Measurements from ENCODE around the gene KDM6A.
"Not testable (repeated sequence)": the region's sequence is repeated elsewhere in the genome, so short reads cannot be mapped to it uniquely, and the experiment has no call there.

Gene KDM6A

GRCh38 chrX:44931441-44931973 lies 58.5 kb downstream of the KDM6A start:
- no peak for DNase-seq (ENCODE audit: low read depth)

GRCh38 chrX:44935172-44935571 lies 62.2 kb downstream of the KDM6A start:
- DNase-seq (ENCODE audit: low read depth): no peak

GRCh38 chrX:44935640-44936039 lies 62.7 kb downstream of the KDM6A start:
- DNase-seq (ENCODE audit: low read depth): no peak

- no peak for DNase-seq (ENCODE audit: low read depth)
Observed at GRCh38 chrX:44937606-44938005, 64.6 kb downstream of the KDM6A start.

- no peak for DNase-seq (ENCODE audit: low read depth)
Observed at GRCh38 chrX:44938111-44938510, 65.1 kb downstream of the KDM6A start.

GRCh38 chrX:44940541-44940940 lies 67.6 kb downstream of the KDM6A start:
- DNase-seq (ENCODE audit: low read depth): not testable (repeated sequence)

GRCh38 chrX:44943007-44943406 lies 70.0 kb downstream of the KDM6A start:
- DNase-seq (ENCODE audit: low read depth): no peak

GRCh38 chrX:44944894-44945293 lies 71.9 kb downstream of the KDM6A start:
- no peak for DNase-seq (ENCODE audit: low read depth)

GRCh38 chrX:44945736-44946135 lies 72.7 kb downstream of the KDM6A start:
- DNase-seq (ENCODE audit: low read depth): no peak

GRCh38 chrX:44946771-44947170 lies 73.8 kb downstream of the KDM6A start:
- no peak for DNase-seq (ENCODE audit: low read depth)

- DNase-seq (ENCODE audit: low read depth): no peak
Observed at GRCh38 chrX:44947995-44948394, 75.0 kb downstream of the KDM6A start.

- no peak for DNase-seq (ENCODE audit: low read depth)
Observed at GRCh38 chrX:44948406-44948805, 75.4 kb downstream of the KDM6A start.

- no peak for DNase-seq (ENCODE audit: low read depth)
Observed at GRCh38 chrX:44949125-44949524, 76.1 kb downstream of the KDM6A start.

GRCh38 chrX:44950471-44951366 lies 77.7 kb downstream of the KDM6A start:
- not testable (repeated sequence) for DNase-seq (ENCODE audit: low read depth)

GRCh38 chrX:44951572-44952067 lies 78.6 kb downstream of the KDM6A start:
- DNase-seq (ENCODE audit: low read depth): no peak

GRCh38 chrX:44952329-44953027 lies 79.5 kb downstream of the KDM6A start:
- DNase-seq (ENCODE audit: low read depth): no peak

GRCh38 chrX:44953734-44954502 lies 80.9 kb downstream of the KDM6A start:
- DNase-seq (ENCODE audit: low read depth): no peak

- no peak for DNase-seq (ENCODE audit: low read depth)
Observed at GRCh38 chrX:44954562-44954961, 81.6 kb downstream of the KDM6A start.

- DNase-seq (ENCODE audit: low read depth): no peak
Observed at GRCh38 chrX:44957848-44958247, 84.9 kb downstream of the KDM6A start.

GRCh38 chrX:44958480-44958879 lies 85.5 kb downstream of the KDM6A start:
- no peak for DNase-seq (ENCODE audit: low read depth)

GRCh38 chrX:44961817-44962607 lies 89.0 kb downstream of the KDM6A start:
- no peak for DNase-seq (ENCODE audit: low read depth)

All from activated T-cell treated with anti-CD3 and anti-CD28 coated beads for 48 hours (primary cell).